ENCODE data around the gene RFX7. TPM values are rescaled to one million over a fixed set of nuclear protein-coding genes. Genes with fewer than 3 reads are reported as not detected.

The RFX7 gene
- total RNA-seq, 2 experiments from 2014 or later, result 27.9 to 30.4 TPM

DNA sequence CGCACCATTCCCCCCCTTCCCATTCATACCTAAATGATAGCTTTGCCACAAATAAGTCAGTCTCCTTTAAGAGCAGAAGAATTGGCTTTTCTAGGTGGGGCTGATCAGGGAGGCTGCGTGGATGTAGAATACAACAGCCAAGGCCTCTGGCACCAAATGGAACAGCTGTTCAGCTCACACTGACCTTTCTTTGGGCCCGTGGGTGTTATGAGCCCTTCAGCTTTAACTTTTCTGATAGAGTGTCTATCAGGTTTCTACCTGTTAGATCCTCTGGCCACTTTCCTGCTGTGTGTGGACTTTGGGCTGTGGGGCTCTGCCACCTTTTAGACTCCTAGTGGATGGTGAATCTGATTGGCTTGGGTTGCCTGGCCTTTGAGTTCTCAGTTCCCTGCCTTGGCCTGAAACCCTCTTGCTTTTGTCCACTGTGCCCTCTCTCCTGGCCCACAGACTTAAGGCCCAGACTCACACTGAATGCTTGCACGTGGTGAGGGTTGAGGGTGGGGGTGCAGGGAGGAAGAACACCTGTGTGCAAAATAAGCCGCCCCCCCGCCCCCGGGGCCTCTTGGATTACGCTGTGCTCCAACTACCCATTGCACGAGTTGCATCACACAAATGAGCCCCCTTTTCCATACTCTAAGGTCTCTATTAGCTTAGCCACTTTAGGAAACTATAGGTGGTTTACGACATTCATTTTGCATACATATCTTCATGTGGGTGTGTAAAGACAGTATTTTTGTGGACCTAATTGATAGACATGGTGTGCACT, 1.3 kb upstream of the RFX7 start:
- CTCF ChIA-PET, result interaction anchor here (0.7 to 1.2 kb wide), 4 partner anchors 37 to 490 kb away, joined by 3 to 4 read pairs (median 3); no protein-coding TSS in a partner anchor
- POLR2A ChIA-PET, result interaction anchor here (1.1 kb wide), 1 partner anchor 77 kb away, joined by 6 read pairs; no protein-coding TSS in a partner anchor

DNA sequence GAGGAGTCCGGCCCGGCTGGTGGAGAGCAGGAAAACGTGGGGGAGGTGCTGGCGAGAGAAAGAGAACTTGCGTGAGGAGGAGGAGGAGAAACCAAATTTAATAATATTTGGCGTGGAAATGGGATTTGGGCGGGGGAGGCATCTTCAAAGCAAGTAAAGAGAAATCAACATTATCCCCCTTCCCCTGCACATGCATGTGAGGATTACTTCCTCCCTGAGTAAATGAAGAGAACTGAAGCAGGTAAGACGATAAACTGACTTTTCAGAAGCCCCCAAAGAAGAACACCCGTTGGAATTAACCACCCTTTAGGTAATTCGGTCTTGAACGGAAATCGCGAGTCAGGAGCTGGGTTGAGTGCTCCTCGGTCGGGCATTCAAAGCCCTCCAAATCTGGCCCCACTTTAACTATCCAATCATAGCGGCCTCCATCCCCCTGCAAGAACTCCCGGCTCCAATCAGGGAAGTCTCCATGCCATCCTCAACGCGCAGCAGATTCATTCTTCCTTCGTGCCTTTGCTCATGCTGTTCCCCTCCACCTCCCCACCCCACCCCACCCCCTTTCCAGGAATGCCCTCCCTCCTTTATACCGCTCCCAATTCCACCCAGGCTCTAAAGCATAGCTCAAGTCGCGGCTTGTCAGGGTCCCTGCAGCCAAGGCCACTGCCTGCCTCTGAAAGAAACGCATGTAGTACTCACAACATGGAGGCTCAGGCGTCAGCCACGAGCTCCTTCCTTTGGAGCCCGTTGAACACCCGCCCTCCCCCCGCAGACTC, 545 bp upstream of the RFX7 start:
- ChIA-PET CTCF (interaction anchor here (0.7 to 0.9 kb wide), 2 partner anchors 183 to 489 kb away, joined by 3 to 4 read pairs; no protein-coding TSS in a partner anchor), POLR2A (interaction anchor here (1.1 kb wide), 1 partner anchor 76 kb away, joined by 6 read pairs; no protein-coding TSS in a partner anchor)

DNA sequence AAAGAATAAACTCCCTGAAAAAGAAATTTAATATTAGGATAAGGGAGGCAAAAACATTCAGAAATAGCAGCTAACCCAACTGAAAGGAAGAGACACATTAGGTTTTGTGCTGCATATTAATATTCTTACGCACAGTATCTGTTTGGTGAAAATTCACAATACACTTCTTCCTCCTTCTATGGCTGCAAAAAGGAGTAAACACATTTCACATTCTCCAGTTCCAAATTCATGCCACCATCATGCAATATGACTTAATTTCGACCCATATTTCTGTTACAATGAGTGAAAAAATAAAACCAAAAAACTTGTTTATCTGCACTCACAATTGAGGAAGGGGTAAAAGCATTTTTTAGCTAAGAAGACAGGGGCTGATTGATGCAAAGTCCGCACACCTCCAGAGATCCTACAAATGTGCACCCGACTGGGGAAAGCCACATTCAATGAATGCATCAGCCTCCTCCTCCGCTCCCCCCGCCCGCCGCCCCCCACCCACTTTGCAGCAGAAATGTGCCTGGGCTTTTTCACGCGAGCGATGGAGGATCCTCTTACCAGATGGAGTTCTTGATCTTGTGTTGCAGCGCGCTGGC, 1.0 kb downstream of the RFX7 start:
- ChIA-PET CTCF (no interaction called here), POLR2A (no interaction called here)

DNA sequence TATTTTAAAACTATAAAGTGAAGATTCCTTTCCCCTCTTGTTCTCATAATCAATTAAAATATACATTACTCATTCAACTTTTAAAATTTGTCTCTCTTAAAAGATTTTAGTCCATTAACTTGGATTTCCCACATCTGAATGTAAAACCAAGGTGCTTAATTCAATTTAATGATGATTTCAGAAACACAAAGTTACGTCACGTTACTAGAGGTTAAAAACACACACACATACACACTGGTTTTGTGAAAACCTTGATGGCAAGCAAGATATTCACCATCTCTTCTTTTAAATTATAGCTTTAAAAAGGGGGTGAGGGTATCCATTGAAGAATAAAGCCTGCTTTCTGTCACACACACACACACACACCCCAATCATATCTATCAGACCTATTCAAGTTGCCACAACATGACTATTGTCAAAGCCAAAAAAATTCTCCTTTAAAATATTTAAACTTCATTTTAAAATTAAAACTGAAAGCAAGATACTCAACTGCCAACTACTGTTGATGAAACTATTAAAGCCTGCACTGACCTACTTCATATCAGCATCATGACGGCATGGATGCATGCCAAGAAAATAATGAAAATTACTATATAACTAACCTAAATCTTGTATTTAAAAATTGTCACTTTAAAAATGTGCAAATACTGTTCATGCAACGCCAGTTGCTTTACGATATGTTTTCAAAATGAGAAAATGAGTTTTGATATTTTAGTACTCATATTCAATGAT, 2.1 kb downstream of the RFX7 start:
- ChIA-PET POLR2A (no interaction called here), CTCF (no interaction called here)

DNA sequence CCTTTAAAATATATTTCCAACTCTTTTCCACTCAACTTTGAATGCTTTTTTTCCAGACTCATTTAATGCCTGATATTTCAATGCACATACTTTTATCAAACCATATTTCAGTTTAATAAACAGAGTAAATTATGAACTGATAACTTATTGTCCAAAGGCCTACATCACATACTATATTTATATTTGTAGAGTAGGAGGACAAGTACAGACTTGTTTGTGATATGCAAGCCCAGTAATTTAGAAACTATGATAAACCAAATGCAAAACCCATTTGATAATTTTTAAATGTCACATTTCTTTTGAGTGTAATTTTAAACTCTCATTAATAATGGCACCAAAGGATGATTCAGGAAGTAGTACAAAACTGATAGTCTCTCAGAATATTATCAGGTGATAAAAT, 3.3 kb downstream of the RFX7 start:
- ChIA-PET CTCF (no interaction called here), POLR2A (no interaction called here)

DNA sequence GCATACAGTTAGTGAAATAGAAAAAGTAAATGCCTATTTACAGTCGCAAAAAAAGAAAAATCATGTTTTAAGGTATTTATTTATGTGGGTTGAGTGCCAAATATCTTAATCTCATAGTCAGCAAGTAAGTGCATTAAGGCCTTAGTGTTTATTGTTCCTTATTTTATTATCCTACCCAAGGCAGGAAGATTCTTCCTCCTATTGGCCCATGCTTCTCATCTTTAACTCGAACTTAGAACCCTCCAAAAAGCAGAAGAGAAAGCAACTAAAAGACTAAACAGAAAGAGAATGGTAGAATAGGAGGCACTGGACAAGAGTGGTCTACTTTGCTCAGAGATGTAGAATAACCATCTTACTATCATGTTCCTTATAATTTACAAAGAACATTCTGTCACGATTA, 7.5 kb downstream of the RFX7 start:
- CTCF ChIA-PET, result interaction anchor here (0.6 kb wide), 1 partner anchor 350 kb away, joined by 3 read pairs; no protein-coding TSS in a partner anchor
- POLR2A ChIA-PET, result no interaction called here

DNA sequence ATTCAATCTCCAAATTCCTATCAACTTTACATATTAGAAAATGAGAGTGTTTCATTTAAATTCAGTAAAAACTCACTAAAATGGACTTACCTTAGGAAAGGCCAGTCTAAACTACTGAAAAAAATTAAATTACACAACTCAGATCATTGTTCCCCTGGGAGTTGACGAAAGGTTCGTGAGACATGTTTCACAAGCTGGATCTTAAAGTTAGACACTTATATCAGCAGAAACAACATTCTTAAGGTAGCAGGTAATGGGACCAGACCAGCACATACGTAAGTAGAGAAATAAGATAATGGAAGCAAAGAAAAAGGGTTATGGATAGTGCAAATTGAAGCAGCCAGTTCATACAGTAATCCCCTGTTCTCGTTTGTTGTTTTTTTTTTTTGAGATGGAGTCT, 8.9 kb downstream of the RFX7 start:
- POLR2A ChIA-PET, result no interaction called here
- CTCF ChIA-PET, result no interaction called here

DNA sequence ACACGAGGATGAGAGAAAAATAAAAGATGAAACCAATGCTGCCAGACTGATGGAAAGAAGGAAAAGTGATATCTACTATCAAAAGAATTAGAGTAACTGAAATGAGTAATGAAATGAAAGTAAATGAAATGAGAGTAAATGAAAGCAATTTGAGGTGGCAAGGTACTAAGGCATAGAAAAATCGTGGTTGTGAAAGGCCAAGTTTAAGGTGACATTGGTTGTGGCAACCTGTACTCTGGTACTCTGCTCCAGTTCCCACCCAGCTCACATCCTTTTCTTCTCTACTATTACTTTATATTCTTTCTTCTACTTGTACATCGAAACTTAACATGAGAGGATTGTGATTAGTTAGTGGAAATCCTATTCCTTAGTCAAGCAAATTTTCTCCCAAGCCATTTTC, 10.1 kb downstream of the RFX7 start:
- CTCF ChIA-PET, result no interaction called here
- POLR2A ChIA-PET, result no interaction called here

DNA sequence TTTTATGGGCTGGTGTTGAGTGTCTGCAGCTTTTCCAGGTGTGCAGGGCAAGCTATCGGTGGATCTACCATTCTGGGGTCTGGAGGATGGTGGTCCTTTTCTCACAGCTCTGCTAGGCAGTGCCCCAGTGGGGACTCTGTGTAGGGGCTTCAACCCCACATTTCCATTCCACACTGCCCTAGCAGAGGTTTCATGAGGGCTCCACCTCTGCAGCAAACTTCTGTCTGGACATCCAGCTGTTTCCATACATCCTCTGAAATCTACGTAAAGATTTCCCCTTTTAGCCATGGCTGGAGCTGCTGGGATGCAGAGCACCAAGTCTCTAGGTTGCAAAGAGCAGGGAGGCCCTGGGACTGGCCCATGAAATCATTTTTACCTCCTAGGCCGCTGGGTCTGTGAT, 11.6 kb downstream of the RFX7 start:
- POLR2A ChIA-PET, result no interaction called here
- CTCF ChIA-PET, result no interaction called here

DNA sequence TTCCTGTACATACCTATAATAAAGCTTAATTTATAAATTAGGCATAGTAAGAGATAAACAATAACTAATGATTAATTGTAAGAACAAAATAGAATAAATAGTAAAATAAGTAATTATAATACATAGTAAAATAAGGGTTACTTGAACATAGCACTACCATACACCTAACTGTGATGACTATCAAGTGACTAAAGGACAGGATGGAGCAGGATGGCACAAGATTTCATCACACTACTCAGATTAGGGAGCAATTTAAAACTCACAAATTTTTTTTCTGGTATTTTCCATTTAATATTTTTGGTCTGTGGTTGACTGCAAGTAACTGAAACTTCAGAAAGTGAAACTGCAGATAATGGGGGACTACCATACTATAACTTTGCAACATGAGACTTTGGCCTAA, 14.8 kb downstream of the RFX7 start:
- ChIA-PET CTCF (no interaction called here), POLR2A (no interaction called here)

DNA sequence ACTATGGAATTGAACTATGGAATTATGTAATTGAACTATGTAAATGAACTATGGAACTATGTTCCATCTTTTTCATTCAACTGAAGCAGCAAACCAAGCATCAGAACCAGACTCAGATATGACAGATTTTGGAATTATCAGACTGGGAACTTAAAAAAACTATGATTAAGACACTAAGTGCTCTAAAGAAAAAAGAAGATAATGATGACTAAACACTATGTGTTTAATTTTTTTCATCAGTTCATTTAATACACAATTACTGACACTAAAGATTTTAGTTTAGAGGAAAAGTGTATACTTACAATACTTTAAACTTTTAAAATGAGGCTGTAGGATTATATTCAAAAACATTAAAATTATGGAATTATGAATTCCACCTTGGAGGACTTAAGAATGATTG, 15.3 kb downstream of the RFX7 start:
- CTCF ChIA-PET, result no interaction called here
- POLR2A ChIA-PET, result no interaction called here

DNA sequence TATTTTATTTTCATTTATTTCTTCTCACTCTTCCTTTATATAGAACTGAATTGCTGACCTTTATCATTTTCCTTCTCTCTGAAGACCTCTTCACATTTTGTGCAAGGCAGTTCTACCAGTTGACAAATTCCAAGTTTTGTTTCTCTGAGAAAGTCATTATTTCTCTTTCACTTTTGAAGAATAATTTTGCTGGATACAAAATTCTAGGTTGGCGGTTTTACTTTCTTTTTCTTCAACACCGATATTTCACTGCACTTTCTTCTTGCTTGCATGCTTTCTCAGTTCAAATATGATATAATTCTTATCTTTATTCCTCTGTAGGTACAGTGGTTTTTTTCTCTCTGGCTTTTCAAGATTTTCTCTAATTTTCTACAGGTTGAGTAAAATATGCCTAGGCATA, 15.9 kb downstream of the RFX7 start:
- ChIA-PET CTCF (no interaction called here), POLR2A (no interaction called here)

DNA sequence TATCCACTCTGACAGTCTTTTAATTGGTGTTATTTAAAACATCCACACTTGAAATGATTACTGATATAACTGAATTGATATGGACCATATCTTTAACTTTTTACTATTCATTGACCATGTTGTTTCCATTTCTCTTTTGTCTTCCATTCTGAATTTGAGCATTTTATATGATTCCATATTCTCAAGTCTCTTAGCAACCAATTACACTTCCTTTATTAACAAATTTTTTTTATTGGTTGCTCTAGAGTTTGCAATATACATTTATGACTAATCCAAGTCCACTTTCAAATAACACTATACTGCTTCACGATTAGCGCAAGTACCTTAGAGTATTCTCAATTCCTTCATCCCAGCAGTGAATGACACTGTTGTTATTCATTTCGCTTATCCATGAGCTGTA, 16.4 kb downstream of the RFX7 start:
- CTCF ChIA-PET, result no interaction called here
- POLR2A ChIA-PET, result no interaction called here

DNA sequence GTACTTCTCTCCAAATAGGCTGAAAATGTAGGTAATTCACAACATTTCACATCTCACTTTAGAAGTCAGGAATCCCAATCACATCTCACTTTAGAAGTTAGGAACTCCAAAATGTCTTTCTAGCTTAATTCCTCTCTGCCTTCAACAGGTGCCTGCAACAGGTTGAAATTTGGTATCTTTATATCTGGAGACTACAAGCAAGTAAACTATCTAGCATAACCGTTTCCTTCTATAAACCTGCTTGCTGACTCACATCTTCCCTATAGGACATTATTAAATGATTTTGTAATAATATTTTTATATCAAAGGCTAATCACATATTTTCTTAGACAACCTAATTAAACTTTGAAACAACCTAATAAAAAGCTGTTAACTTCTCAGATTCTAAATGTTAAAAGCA, 18.2 kb downstream of the RFX7 start:
- ChIA-PET POLR2A (no interaction called here), CTCF (no interaction called here)

DNA sequence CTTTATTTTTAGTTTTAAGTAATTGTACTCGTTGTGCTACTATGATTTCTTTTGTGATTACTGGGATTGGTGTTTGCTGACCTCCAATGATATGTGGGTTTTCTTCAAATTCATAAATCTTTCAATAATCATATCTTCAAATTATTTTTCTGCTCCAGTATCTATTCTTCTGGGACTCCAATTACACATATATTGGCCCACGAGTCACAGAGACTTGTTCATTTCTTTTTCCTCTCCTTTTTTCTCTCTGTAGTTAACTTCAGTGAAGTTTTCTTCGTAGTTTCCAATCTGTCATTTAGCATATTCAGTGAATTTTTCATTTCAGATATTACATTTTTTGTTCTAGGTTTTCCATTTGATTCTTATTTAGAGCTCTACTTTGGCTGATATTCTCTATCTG, 21.4 kb downstream of the RFX7 start:
- POLR2A ChIA-PET, result no interaction called here
- CTCF ChIA-PET, result interaction anchor here (1.0 kb wide), 1 partner anchor 9 kb away, joined by 3 read pairs; no protein-coding TSS in a partner anchor

DNA sequence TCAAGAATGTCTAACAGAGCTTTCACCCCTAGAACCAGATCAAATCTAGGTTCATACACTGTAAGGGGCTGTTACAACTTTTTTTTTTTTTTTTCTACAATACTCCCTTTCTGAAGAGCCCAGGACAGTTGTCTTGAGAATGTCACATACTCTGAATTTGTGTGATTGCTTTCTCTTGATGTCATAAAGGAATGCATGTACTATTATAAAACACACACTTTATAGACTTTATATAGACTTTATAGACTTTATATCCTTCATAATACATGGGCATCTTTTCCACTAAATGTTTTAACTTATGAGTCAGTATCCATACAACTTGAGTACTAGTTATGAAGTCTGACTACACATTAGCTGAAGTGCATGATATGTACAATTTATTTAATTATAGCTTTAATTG, 26.3 kb downstream of the RFX7 start:
- CTCF ChIA-PET, result no interaction called here
- POLR2A ChIA-PET, result no interaction called here

DNA sequence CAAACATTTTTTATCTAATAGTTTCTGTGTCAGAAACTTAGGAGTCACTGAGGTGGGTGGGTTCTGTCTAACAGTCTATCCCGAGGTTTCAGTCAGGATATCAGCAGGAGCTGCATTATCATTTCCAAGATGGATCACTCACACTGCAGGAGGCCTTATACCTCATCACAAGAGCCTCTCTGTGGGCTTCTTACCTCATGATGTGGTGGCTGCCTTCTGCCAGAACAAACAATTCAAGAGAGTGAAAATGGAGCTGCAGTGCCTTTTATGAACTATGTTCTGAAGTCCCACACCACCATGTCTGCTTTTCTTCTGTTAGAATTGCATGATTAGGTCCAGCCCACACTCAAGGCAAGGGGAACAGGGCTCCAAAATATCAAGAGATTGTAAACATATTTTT, 27.9 kb downstream of the RFX7 start:
- ChIA-PET POLR2A (no interaction called here), CTCF (no interaction called here)

DNA sequence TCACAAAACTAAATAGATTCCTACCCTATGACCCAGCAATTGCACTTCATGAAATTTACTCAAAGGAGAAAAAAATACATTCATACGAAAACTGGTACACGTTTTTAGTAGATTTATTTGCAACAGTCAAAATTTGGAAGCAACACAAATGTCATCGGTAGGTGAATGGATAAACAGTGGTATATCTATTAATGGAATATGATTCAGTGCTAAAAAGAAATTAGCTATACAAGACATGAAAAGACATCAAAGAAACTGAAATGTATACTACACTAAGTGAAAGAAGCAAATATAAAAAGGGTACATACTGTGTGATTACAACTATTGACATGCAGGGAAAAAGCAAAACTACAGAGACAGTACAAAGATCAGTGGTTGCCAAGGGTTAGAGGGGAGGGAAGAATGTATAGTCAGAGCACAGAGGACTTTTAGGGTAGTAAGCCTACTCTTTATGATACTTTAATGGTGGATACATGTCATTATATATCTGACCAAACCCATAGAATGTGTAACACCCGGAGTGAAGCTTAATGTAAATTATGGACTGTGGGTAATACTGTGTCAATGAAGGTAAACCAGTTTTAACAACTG, 31.6 kb downstream of the RFX7 start:
- POLR2A ChIA-PET, result no interaction called here
- CTCF ChIA-PET, result no interaction called here

DNA sequence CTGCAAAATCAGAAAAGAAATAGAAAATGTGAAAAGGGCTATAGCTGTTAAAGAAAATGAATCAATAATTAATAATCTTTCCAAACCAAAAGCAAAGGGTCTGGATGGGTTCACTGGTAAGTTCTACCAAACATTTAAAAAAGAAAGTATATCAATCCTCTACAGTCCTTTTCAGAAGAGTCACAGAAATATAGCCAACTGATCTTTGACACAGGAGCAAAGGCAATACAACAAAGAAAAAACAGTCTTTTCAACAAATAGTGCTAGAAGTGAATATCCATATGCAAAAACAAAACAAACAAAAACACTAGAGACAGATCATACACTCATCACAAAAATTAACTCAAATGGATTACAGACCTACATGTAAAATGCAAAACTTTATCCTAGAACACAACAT, 32.6 kb downstream of the RFX7 start:
- CTCF ChIA-PET, result no interaction called here
- POLR2A ChIA-PET, result no interaction called here

DNA sequence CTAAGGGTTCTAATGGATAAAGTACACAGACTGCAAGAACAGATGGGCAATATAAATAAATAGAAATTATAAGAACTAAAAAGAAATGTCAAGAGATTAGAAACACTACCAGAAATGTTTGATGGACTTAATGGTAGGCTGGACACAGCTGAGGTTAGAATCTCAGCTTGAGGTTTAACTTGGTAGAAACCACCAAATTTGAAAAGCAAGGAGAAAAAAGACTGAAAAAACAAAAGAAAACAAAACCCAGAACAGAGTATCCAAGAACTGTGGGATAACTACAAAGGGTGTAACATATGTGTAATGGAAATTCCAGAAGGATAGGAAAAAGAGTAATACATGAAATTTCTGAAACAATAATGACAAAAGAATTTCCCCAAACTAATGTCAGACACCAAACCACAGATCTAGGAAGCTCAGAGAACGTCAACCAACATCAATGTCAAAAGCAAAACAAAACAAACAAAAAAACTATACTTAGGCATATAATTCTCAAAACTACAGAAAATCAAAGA, 35.0 kb downstream of the RFX7 start:
- CTCF ChIA-PET, result no interaction called here
- POLR2A ChIA-PET, result no interaction called here

Data from activated CD8-positive, alpha-beta memory T cell treated with anti-CD3 and anti-CD28 coated beads for 36 hours (primary cell).